Spleen (tissue), 7 donors: ENCODE data around the gene SYT14.

ENCODE experiments used
- POLR2AphosphoS5 ChIP-seq, 3 donors: sonication (generic); formaldehyde crosslinking; IDR thresholded peaks; one replicate each; pipeline ENCODE4 v1.5.1; 2017; ENCODE audit warnings: antibody characterized with exemption in 3 of 3
- TF ChIP-seq, protein P1 (sequence below), 11 experiments: fragments of 200-600 bp in 7 of 11; fragments of 450-650 bp in 4 of 11; sonication (generic) in 4 of 11; IDR thresholded peaks in 8 of 11; conservative IDR thresholded peaks in 3 of 11; 1 replicate in 7 of 11; 2 replicates in 4 of 11; pipeline versions ENCODE4 v1.4.0 to v1.8.0; 2016 to 2021; ENCODE audit warnings: antibody characterized with exemption in 11 of 11, inconsistent platforms in 4 of 11, mild to moderate bottlenecking in 1 of 11
- donor health status: DM: no; HTN: no; CAD: no; lungs with moderate emphysema.
- donor health status: DM: no; HTN: no; CAD: no.
- donor health status: DM: no; HTN: no; CAD: no.

- no peak for TF ChIP-seq POLR2AphosphoS5 (IDR thresholded peaks at IDR 0.05)
- TF ChIP-seq, protein P1, sequence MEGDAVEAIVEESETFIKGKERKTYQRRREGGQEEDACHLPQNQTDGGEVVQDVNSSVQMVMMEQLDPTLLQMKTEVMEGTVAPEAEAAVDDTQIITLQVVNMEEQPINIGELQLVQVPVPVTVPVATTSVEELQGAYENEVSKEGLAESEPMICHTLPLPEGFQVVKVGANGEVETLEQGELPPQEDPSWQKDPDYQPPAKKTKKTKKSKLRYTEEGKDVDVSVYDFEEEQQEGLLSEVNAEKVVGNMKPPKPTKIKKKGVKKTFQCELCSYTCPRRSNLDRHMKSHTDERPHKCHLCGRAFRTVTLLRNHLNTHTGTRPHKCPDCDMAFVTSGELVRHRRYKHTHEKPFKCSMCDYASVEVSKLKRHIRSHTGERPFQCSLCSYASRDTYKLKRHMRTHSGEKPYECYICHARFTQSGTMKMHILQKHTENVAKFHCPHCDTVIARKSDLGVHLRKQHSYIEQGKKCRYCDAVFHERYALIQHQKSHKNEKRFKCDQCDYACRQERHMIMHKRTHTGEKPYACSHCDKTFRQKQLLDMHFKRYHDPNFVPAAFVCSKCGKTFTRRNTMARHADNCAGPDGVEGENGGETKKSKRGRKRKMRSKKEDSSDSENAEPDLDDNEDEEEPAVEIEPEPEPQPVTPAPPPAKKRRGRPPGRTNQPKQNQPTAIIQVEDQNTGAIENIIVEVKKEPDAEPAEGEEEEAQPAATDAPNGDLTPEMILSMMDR (IDR thresholded peaks at IDR 0.05 in 8 of 11, conservative IDR thresholded peaks at IDR 0.05 in 3 of 11) = no peak
Measured at GRCh38 chr1:209983953-209984352, 45.9 kb downstream of the SYT14 start.
